GM23338 (cell line): ENCODE results near the gene DNAJA1. TPM values are rescaled to one million over a fixed set of nuclear protein-coding genes. Genes with fewer than 3 reads are reported as not detected.
A peak's percentile ranks its signal among the peaks of the same experiment; 100 is the strongest.
"Not testable (repeated sequence)": the region's sequence is repeated elsewhere in the genome, so short reads cannot be mapped to it uniquely, and the experiment has no call there.

ENCODE experiments used
- ATAC-seq: fragments of 200-7000 bp; cut with Tn5 transposase; 3 replicates; pipeline ENCODE4 v1.9.1; 2020
- DNase-seq: peaks from one replicate; pipeline ENCODE4 v3.0.0-alpha.2; 2015; ENCODE audit warnings: low spot score
- H2AFZ ChIP-seq: fragments of 200-600 bp; sonication (generic); 2 replicates; pipeline ENCODE4 v1.8.0; 2016; ENCODE audit warnings: antibody characterized with exemption, mild to moderate bottlenecking, moderate library complexity
- H3F3A ChIP-seq: fragments of 200-600 bp; sonication (generic); replicated peaks from 2 replicates; pipeline ENCODE4 v1.8.0; 2017; ENCODE audit warnings: antibody characterized with exemption, mixed run types, low read depth
- H3K27ac ChIP-seq: fragments of 200-600 bp; sonication (generic); 2 replicates; pipeline ENCODE4 v1.6.1; 2016; ENCODE audit warnings: low read depth
- H3K27me3 ChIP-seq: fragments of 200-600 bp; sonication (generic); 2 replicates; pipeline ENCODE4 v1.8.0; 2016; ENCODE audit warnings: mild to moderate bottlenecking, mixed run types, moderate library complexity; ENCODE audit not compliant: insufficient read depth
- H3K36me3 ChIP-seq: fragments of 200-600 bp; sonication (generic); 2 replicates; pipeline ENCODE4 v1.8.0; 2016; ENCODE audit warnings: mild to moderate bottlenecking; ENCODE audit not compliant: insufficient read depth
- H3K4me1 ChIP-seq: fragments of 200-600 bp; sonication (generic); 2 replicates; pipeline ENCODE4 v1.8.0; 2016; ENCODE audit warnings: mild to moderate bottlenecking, moderate library complexity; ENCODE audit not compliant: insufficient read depth
- H3K4me2 ChIP-seq: fragments of 200-600 bp; sonication (generic); 2 replicates; pipeline ENCODE4 v1.7.1; 2017; ENCODE audit warnings: mixed run types
- H3K4me3 ChIP-seq: fragments of 200-600 bp; sonication (generic); 2 replicates; pipeline ENCODE4 v1.6.1; 2016; ENCODE audit warnings: mixed run types
- H3K79me2 ChIP-seq: fragments of 200-600 bp; sonication (generic); replicated peaks from 2 replicates; pipeline ENCODE4 v1.8.0; 2017; ENCODE audit warnings: mild to moderate bottlenecking; ENCODE audit not compliant: insufficient read depth
- H3K9me2 ChIP-seq: fragments of 200-600 bp; sonication (generic); 2 replicates; pipeline ENCODE4 v1.8.0; 2017; ENCODE audit not compliant: insufficient read depth
- H4K20me1 ChIP-seq: fragments of 200-600 bp; sonication (generic); replicated peaks from 2 replicates; pipeline ENCODE4 v1.8.0; 2017; ENCODE audit warnings: mild to moderate bottlenecking; ENCODE audit not compliant: insufficient read depth
- H3K27ac Mint-ChIP-seq: 2 replicates; pipeline ENCODE4 v1.8.0; 2020; ENCODE audit warnings: inconsistent platforms, mild to moderate bottlenecking, moderate library complexity, mixed read lengths
- H3K27me3 Mint-ChIP-seq: 3 replicates; pipeline ENCODE4 v1.8.0; 2022; ENCODE audit warnings: low read depth, mild to moderate bottlenecking, moderate library complexity, mixed read lengths, inconsistent platforms; ENCODE audit not compliant: insufficient read depth, poor library complexity
- H3K36me3 Mint-ChIP-seq: 3 replicates; pipeline ENCODE4 v1.8.0; 2021; ENCODE audit warnings: low read depth, mild to moderate bottlenecking, inconsistent platforms, moderate library complexity, mixed read lengths
- H3K4me1 Mint-ChIP-seq: 3 replicates; pipeline ENCODE4 v1.8.0; 2020; ENCODE audit warnings: mild to moderate bottlenecking, inconsistent platforms, mixed read lengths
- H3K4me3 Mint-ChIP-seq: 3 replicates; pipeline ENCODE4 v1.8.0; 2021; ENCODE audit warnings: moderate library complexity, mild to moderate bottlenecking, inconsistent platforms, mixed read lengths
- H3K9me3 Mint-ChIP-seq: 3 replicates; pipeline ENCODE4 v1.8.0; 2020; ENCODE audit warnings: moderate library complexity, mild to moderate bottlenecking, inconsistent platforms, mixed read lengths
- CREB1 ChIP-seq: fragments of 250-450 bp; sonication (Bioruptor Pico); IDR thresholded peaks from 2 replicates; pipeline ENCODE4 v1.5.0; 2020; ENCODE audit warnings: low read depth, mild to moderate bottlenecking, moderate library complexity
- EZH2 ChIP-seq: fragments of 200-600 bp; sonication (generic); IDR thresholded peaks from one replicate; pipeline ENCODE4 v1.8.0; 2017; ENCODE audit warnings: antibody characterized with exemption, mild to moderate bottlenecking, low read depth; ENCODE audit not compliant: unreplicated experiment
- EZH2phosphoT487 ChIP-seq: fragments of 200-600 bp; sonication (generic); IDR thresholded peaks from one replicate; pipeline ENCODE4 v1.8.1; 2018; ENCODE audit warnings: antibody characterized with exemption; ENCODE audit not compliant: unreplicated experiment
- JUNB ChIP-seq: IDR thresholded peaks from one replicate; pipeline ENCODE4 v1.6.1; 2016; ENCODE audit warnings: antibody characterized with exemption; ENCODE audit not compliant: unreplicated experiment
- POLR2AphosphoS5 ChIP-seq: IDR thresholded peaks from 2 replicates; pipeline ENCODE4 v1.6.1; 2016; ENCODE audit warnings: antibody characterized with exemption, low read depth
- STAT1 ChIP-seq: IDR thresholded peaks from one replicate; pipeline ENCODE4 v1.6.1; 2016; ENCODE audit warnings: antibody characterized with exemption; ENCODE audit not compliant: unreplicated experiment
- ZNF114 ChIP-seq: fragments of 250-450 bp; sonication (Bioruptor Pico); IDR thresholded peaks from 2 replicates; pipeline ENCODE4 v1.5.0; 2020; ENCODE audit warnings: mild to moderate bottlenecking, moderate library complexity
- polyA plus RNA-seq: library from polyadenylated mRNA; unstranded; fragments of >200 nt; fragmentation: Nextera tagmentation; extraction: Ambion mirVana; gene quantifications from 2 replicates; pipeline ENCODE4 v1.2.1, GENCODE V29; 2016
- total RNA-seq: library from RNA; depleted of rRNA; stranded (reverse); fragments of >200 nt; shearing (Covaris generic); gene quantifications from 2 replicates; pipeline ENCODE4 v1.2.3, GENCODE V29; 2014
- TF ChIP-seq, protein P1 (sequence below): IDR thresholded peaks from one replicate; pipeline ENCODE4 v1.6.1; 2018; ENCODE audit warnings: antibody characterized with exemption; ENCODE audit not compliant: unreplicated experiment
- TF ChIP-seq, protein P2 (sequence below): IDR thresholded peaks from 2 replicates; pipeline ENCODE4 v1.6.1; 2016; ENCODE audit warnings: antibody characterized with exemption
- TF ChIP-seq, protein P3 (sequence below): fragments of 250-450 bp; sonication (Bioruptor Pico); IDR thresholded peaks from 2 replicates; pipeline ENCODE4 v1.5.0; 2020; ENCODE audit warnings: mild to moderate bottlenecking, moderate library complexity

The DNAJA1 gene
- total and polyA plus RNA-seq, 2 experiments from 2014 or later = 95.4 to 115 TPM

DNA sequence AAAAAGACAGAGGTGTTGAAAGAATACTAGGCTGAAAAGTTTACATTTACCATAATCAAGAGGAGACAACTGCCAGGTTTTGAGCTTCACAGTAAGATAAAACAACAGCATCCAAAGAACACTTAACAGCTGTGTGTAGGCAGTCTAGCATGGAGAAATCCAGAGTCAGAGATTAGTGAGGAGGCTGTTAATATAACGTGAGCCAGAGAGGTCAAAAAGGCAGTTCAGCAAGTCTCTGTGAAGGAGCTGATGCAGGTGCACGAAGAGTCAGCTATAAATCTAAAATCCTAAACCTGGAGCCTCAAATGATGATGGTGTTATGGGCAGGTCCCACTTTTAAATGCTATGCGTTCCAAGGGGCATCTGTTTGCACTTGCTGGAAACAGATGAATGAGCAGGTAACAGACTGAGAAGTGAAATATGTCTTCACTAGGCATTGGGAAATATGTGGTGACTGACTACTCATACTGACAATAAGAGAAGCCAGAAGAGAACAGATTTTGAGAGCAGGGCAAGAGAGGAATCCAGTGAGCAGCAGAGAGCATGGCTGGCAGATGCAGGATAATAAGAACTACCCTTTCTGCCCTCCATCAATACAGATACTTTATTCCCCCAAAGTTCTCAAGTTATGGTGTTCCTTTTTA, 32.4 kb upstream of the DNAJA1 start:
- peaks cover 2% of the 10 kb centered on the region for H3K27me3 Mint-ChIP-seq
- ATAC-seq (no peak), DNase-seq (no peak)
- H4K20me1 ChIP-seq = peaks cover 25% of the 10 kb centered on the region; the same call in 1 of the 2 replicates
- H3K9me3 Mint-ChIP-seq = no peaks in the 10 kb centered on the region
- H3K4me1 ChIP-seq = no peaks in the 10 kb centered on the region
- no peaks in the 10 kb centered on the region for H3K9me2 ChIP-seq
- H3K36me3 Mint-ChIP-seq = peaks cover 28% of the 10 kb centered on the region
- TF ChIP-seq ZNF114 = no peak
- TF ChIP-seq CREB1 (CRISPR knock-in tag) = no peak
- TF ChIP-seq, protein P1, sequence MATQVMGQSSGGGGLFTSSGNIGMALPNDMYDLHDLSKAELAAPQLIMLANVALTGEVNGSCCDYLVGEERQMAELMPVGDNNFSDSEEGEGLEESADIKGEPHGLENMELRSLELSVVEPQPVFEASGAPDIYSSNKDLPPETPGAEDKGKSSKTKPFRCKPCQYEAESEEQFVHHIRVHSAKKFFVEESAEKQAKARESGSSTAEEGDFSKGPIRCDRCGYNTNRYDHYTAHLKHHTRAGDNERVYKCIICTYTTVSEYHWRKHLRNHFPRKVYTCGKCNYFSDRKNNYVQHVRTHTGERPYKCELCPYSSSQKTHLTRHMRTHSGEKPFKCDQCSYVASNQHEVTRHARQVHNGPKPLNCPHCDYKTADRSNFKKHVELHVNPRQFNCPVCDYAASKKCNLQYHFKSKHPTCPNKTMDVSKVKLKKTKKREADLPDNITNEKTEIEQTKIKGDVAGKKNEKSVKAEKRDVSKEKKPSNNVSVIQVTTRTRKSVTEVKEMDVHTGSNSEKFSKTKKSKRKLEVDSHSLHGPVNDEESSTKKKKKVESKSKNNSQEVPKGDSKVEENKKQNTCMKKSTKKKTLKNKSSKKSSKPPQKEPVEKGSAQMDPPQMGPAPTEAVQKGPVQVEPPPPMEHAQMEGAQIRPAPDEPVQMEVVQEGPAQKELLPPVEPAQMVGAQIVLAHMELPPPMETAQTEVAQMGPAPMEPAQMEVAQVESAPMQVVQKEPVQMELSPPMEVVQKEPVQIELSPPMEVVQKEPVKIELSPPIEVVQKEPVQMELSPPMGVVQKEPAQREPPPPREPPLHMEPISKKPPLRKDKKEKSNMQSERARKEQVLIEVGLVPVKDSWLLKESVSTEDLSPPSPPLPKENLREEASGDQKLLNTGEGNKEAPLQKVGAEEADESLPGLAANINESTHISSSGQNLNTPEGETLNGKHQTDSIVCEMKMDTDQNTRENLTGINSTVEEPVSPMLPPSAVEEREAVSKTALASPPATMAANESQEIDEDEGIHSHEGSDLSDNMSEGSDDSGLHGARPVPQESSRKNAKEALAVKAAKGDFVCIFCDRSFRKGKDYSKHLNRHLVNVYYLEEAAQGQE = no peak
- no peak for TF ChIP-seq EZH2phosphoT487
- TF ChIP-seq, protein P2, sequence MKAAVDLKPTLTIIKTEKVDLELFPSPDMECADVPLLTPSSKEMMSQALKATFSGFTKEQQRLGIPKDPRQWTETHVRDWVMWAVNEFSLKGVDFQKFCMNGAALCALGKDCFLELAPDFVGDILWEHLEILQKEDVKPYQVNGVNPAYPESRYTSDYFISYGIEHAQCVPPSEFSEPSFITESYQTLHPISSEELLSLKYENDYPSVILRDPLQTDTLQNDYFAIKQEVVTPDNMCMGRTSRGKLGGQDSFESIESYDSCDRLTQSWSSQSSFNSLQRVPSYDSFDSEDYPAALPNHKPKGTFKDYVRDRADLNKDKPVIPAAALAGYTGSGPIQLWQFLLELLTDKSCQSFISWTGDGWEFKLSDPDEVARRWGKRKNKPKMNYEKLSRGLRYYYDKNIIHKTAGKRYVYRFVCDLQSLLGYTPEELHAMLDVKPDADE = no peak
- no peak for TF ChIP-seq JUNB
- no peak for TF ChIP-seq EZH2
- no peak for TF ChIP-seq POLR2AphosphoS5
- TF ChIP-seq, protein P3, sequence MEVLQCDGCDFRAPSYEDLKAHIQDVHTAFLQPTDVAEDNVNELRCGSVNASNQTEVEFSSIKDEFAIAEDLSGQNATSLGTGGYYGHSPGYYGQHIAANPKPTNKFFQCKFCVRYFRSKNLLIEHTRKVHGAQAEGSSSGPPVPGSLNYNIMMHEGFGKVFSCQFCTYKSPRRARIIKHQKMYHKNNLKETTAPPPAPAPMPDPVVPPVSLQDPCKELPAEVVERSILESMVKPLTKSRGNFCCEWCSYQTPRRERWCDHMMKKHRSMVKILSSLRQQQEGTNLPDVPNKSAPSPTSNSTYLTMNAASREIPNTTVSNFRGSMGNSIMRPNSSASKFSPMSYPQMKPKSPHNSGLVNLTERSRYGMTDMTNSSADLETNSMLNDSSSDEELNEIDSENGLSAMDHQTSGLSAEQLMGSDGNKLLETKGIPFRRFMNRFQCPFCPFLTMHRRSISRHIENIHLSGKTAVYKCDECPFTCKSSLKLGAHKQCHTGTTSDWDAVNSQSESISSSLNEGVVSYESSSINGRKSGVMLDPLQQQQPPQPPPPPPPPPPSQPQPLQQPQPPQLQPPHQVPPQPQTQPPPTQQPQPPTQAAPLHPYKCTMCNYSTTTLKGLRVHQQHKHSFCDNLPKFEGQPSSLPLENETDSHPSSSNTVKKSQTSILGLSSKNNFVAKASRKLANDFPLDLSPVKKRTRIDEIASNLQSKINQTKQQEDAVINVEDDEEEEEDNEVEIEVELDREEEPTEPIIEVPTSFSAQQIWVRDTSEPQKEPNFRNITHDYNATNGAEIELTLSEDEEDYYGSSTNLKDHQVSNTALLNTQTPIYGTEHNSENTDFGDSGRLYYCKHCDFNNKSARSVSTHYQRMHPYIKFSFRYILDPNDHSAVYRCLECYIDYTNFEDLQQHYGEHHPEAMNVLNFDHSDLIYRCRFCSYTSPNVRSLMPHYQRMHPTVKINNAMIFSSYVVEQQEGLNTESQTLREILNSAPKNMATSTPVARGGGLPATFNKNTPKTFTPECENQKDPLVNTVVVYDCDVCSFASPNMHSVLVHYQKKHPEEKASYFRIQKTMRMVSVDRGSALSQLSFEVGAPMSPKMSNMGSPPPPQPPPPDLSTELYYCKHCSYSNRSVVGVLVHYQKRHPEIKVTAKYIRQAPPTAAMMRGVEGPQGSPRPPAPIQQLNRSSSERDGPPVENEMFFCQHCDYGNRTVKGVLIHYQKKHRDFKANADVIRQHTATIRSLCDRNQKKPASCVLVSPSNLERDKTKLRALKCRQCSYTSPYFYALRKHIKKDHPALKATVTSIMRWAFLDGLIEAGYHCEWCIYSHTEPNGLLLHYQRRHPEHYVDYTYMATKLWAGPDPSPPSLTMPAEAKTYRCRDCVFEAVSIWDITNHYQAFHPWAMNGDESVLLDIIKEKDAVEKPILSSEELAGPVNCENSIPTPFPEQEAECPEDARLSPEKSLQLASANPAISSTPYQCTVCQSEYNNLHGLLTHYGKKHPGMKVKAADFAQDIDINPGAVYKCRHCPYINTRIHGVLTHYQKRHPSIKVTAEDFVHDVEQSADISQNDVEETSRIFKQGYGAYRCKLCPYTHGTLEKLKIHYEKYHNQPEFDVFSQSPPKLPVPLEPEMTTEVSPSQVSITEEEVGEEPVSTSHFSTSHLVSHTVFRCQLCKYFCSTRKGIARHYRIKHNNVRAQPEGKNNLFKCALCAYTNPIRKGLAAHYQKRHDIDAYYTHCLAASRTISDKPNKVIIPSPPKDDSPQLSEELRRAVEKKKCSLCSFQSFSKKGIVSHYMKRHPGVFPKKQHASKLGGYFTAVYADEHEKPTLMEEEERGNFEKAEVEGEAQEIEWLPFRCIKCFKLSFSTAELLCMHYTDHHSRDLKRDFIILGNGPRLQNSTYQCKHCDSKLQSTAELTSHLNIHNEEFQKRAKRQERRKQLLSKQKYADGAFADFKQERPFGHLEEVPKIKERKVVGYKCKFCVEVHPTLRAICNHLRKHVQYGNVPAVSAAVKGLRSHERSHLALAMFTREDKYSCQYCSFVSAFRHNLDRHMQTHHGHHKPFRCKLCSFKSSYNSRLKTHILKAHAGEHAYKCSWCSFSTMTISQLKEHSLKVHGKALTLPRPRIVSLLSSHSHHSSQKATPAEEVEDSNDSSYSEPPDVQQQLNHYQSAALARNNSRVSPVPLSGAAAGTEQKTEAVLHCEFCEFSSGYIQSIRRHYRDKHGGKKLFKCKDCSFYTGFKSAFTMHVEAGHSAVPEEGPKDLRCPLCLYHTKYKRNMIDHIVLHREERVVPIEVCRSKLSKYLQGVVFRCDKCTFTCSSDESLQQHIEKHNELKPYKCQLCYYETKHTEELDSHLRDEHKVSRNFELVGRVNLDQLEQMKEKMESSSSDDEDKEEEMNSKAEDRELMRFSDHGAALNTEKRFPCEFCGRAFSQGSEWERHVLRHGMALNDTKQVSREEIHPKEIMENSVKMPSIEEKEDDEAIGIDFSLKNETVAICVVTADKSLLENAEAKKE (CRISPR knock-in tag) = no peak
- TF ChIP-seq STAT1 = no peak
- H3K27ac ChIP-seq = no peak overlapping the region
- no peak overlapping the region for H3K27ac Mint-ChIP-seq
- H3F3A ChIP-seq = no peaks in the 10 kb centered on the region
- peaks cover 14% of the 10 kb centered on the region for H3K36me3 ChIP-seq
- H3K27me3 ChIP-seq = no peaks in the 10 kb centered on the region
- H2AFZ ChIP-seq = no peak overlapping the region
- H3K4me3 ChIP-seq = no peak overlapping the region
- H3K4me1 Mint-ChIP-seq = no peaks in the 10 kb centered on the region
- H3K4me2 ChIP-seq = no peak overlapping the region
- no peak overlapping the region for H3K4me3 Mint-ChIP-seq
- H3K79me2 ChIP-seq = peaks cover 72% of the 10 kb centered on the region

DNA sequence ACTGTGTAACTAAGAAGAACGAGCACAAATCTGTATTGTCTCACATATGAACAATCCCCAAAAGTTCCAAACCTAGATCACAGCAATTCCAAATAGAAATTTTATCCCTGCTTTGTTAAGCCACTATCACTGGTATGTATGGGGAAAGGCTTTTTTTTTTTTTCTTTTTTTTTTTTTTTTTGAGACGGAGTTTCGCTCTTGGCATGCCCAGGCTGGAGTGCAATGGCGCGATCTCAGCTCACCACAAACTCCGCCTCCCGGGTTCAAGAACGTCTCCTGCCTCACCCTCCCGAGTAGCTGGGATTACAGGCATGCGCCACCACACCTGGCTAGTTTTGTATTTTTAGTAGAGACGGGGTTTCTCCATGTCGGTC, 24.4 kb upstream of the DNAJA1 start:
- Histone ChIP-seq H3K4me3 (peak overlapping the region; percentile 90), H3K79me2 (peaks cover 51% of the 10 kb centered on the region), H2AFZ (0 out of 2 replicates have a peak overlapping the region, but pooled peaks have one; percentile 84), H4K20me1 (peaks cover 18% of the 10 kb centered on the region), H3K27ac (peak overlapping the region; percentile 99), H3K4me2 (peak overlapping the region; percentile 86)
- H3K9me2 ChIP-seq, H3K9me3 Mint-ChIP-seq, H3K36me3 ChIP-seq, H3K4me1 Mint-ChIP-seq, H3K4me1 ChIP-seq, H3K27me3 ChIP-seq, H3K27me3 Mint-ChIP-seq, H3F3A ChIP-seq: not testable (repeated sequence)
- Mint-ChIP-seq H3K4me3 (peak overlapping the region; percentile 94), H3K27ac (peak overlapping the region; percentile 98), H3K36me3 (peaks cover 17% of the 10 kb centered on the region)
- ATAC-seq = peak; percentile 18
- DNase-seq = peak; percentile 19
